ENCODE measurements around the gene SUGCT.

Gene SUGCT

GRCh38 chr7:40753455-40753854, 618.6 kb downstream of the SUGCT start:
- no peak for DNase-seq

DNA sequence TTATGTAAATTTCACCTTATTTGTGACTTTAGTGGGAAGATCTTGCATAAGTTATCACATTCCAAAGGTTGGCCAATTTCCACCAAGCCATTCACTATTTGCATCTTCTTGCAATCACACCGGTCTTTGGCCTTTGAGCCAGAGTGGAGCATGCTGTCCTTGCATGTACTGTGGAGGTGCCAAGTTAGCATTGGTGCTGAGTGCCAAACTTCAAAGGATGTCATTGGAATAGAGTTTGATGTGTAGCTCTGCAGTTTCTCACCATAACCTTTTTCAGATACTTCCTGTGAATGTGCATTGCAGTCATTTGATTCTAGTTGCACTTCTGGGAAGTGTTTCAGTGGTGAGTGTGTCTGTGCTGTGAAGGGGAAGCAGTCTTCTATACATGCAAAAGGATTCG, 620.6 kb downstream of the SUGCT start:
- no peak for DNase-seq

DNA sequence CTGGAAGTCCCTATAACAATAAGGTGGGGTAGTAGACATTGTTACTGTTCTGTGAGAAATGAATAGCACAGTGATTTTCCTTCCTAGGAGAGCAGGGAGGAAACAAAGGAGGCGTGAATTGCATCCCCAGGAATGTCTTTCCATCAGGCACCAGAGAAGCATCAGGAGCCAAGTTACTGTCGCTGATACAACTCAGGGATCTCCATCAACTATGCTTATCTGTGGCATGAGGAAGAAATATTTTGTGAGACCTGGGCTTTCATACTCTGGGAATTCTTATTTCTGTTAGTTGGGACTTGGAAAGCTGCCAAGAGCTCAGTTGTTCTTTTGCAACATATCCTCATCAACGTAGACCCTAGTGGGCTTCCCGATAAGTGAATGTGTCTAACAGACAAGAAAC, 622.3 kb downstream of the SUGCT start:
- no peak for DNase-seq

DNA sequence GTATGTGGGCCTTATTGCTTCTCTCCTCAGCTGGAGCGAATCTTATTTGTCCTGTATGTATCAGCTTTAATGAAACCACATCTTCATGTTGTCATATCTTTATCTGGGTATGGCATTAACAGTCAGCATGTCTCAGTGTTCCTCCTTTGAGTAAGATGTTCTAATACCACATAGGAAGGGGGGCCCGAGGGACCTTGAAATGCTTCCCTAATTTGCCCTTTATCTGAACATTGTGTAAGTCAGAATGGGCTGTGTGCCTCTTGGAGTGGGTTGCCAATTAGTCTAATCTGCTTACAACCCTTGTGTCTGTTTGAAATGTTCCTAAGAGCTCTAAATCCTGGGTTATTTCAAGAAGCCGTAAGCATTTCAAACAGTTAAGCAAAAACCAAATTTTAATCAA, 623.8 kb downstream of the SUGCT start:
- no peak for DNase-seq

GRCh38 chr7:40760293-40760964, 625.6 kb downstream of the SUGCT start:
- DNase-seq: no peak

- no peak for DNase-seq
Observed at GRCh38 chr7:40760987-40761386, 626.2 kb downstream of the SUGCT start.

GRCh38 chr7:40761762-40762560, 627.2 kb downstream of the SUGCT start:
- no peak for DNase-seq

DNA sequence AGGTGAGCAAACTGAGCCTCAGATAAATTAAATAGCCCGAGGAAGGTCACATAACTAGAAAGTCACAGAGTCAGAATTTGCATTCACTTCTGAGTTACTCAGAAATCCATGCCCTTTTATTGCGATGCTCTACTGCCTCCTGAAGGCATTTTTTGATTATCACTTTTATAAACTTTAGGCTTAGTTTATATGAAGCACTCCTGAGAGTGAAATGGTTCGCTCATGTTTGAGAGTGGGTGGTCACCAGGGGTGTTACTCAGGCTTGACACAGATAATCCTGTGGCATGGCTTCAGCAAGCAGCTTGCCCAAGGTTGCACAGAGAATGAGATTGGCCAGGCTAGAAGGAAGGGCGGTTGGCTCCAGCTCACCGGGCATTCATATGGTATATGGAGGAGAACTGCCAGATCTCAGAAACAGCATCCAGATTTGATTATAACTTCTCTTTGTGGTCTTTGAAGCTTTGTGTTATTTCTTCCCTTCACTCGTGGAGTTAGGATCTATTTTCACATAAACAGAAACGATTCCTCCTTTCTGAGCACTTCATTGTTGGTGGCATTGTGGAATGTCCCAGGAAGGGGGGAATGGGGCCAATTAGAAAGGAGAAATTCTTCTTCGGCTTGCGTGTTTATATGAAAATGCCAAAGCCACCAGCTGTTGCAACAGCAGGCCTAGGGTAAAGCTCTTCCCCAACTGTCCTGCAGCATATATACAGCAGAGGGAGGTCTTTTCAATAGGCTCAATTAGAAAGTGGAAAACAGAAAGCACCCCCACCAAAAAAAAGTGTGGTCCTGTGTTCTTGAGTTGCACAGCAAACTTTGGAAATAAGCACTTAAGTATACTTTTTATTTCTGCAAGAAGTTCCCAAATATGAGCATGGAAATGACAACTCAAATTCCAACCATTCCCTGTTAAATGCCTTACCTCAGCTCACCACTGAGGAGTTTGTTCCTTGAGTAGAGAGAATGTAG, 628.8 kb downstream of the SUGCT start:
- no peak for DNase-seq

GRCh38 chr7:40765639-40766038, 630.8 kb downstream of the SUGCT start:
- no peak for DNase-seq

DNA sequence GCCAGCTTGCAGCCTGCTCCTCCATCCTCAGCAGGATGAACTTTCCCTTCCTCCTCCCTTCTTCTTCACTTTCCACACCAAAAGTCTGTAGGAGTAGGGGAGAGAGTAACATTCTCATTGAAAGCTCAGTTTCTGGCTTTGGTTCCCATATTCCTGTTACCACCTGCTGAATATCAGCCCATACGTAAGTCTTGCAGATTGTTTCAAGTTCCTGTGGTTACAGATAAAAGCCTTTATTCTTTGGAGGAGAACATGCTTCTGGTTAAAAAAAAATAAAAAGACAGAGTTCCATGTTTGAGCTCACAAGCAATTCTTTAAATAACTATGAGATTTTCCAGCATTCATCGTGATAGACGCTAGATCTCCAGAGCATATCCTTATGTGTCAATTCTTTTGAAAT, 637.3 kb downstream of the SUGCT start:
- DNase-seq: no peak

DNA sequence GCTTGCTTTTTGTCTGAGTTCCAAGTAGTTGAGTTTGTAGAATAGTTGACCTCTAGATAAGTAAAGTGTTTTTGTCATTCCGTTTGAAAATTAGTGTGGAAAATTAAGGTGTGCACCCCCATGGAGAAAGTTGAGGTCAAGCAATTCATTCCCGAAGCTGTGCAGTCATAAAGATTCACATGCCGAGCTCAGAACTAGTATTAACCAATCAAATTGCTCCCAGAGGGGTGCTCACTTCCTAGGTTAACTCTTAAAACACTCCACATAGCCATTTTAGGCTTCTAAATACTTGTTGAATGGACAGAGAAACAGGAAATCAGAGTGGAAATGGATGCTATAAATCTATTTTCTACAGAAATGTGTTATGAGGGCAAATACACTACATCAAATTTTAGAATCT, 638.9 kb downstream of the SUGCT start:
- no peak for DNase-seq

DNA sequence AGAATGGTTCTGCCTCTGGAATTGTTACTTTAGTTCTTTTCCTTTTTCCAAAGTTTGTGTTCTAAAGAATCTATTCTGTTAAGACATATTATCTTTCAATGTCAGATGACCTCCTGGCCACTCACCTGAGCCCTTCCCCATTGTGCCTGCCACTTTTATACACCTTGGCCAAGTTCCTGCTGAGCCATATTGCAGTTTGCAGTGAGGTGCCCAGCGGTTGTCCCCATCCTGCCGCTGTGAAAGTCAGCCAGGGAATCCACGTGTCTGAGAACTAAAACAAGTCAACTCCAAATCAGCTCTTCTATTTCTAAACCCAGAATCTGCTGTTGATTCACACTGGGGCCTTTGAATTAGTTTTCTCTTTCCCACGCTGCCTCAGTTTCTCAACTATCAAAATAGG, 641.1 kb downstream of the SUGCT start:
- DNase-seq: no peak

- no peak for DNase-seq
Observed at GRCh38 chr7:40777730-40778312, 643.0 kb downstream of the SUGCT start.

DNA sequence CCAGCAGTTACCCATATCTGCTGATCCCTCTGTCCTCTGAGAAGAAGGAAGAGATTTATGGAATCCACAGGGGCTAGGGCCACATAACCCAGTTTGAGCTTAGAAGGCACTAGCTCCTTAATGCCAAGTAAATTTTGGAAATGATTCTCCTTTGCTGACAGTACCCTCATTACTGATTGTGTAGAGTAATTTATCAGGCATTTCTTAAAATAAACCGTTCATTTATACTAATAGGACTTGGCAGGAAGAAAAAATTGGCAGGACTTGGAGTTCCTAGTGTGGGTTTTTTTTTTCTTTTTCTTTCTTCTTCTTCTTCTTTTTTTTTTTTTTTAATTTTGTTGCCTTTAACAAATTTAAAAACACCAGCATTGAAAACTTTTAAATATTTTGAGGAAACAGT, 645.7 kb downstream of the SUGCT start:
- no peak for DNase-seq

GRCh38 chr7:40782836-40783235, 648.0 kb downstream of the SUGCT start:
- no peak for DNase-seq

GRCh38 chr7:40784176-40784575, 649.4 kb downstream of the SUGCT start:
- no peak for DNase-seq

- no peak for DNase-seq
Observed at GRCh38 chr7:40786909-40787308, 652.1 kb downstream of the SUGCT start.

GRCh38 chr7:40793132-40793531, 658.3 kb downstream of the SUGCT start:
- no peak for DNase-seq

- no peak for DNase-seq
Observed at GRCh38 chr7:40795607-40796006, 660.8 kb downstream of the SUGCT start.

- DNase-seq: no peak
Observed at GRCh38 chr7:40796723-40797122, 661.9 kb downstream of the SUGCT start.

DNA sequence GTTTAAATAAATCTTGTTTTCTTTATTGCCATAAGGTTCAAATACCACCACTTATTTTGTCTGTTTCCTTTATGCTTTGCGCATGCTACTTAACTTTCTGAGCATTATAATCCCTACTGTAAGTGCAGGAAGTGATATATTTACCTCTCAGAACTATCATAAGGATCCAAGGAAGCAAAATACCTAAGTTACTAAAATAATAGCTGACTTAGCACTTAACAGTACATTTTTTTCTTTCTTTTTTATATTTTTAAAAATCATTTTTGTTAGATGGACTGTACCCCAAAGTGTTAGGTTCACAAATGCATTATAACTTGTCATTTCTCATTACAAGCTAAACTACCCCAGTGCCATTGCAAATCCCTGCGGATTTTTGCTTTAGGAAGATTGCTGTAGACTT, 663.8 kb downstream of the SUGCT start:
- no peak for DNase-seq

GRCh38 chr7:40799493-40800403, 664.9 kb downstream of the SUGCT start:
- DNase-seq: no peak
